IMR-90 (cell line): ENCODE measurements around the gene PLXNC1. TPM values are rescaled to one million over a fixed set of nuclear protein-coding genes. Genes with fewer than 3 reads are reported as not detected.

ENCODE experiments used
- ATAC-seq: fragments of 200-7000 bp; cut with Tn5 transposase; 2 replicates; pipeline ENCODE4 v1.9.1; 2020; ENCODE audit warnings: low read depth, mild to moderate bottlenecking, moderate library complexity
- BruUV-seq: library from RNA; stranded (reverse); fragments of 400-500 nt; replicated peaks from 2 replicates; lab custom pipeline; 2021; lab: Mats Ljungman, UMichigan
- CTCF ChIA-PET: fragments of 300-600 bp; formaldehyde crosslinking; extraction: SDS; loops from one replicate; lab custom pipeline; 2021; ENCODE audit warnings: antibody characterized with exemption; lab: Yijun Ruan, JAX
- POLR2A ChIA-PET: fragments of 300-600 bp; sonication (Branson Sonifier 250); formaldehyde crosslinking; loops from one replicate; lab custom pipeline; 2022; ENCODE audit warnings: antibody characterized with exemption; ENCODE audit not compliant: unreplicated experiment; lab: Charles Lee
- DNase-seq: peaks from one replicate; pipeline ENCODE4 v3.0.0; 2013
- H2AFZ ChIP-seq: replicated peaks from 2 replicates; pipeline ENCODE3; 2013; ENCODE audit warnings: low read length, mild to moderate bottlenecking; ENCODE audit not compliant: poor library complexity
- H2AK5ac ChIP-seq: 2 replicates; pipeline ENCODE4 v1.6.1; 2013; ENCODE audit warnings: low read depth, low read length, inconsistent platforms
- H2AK9ac ChIP-seq: replicated peaks from 2 replicates; pipeline ENCODE3; 2013; ENCODE audit warnings: mild to moderate bottlenecking, low read depth, low read length, moderate library complexity; ENCODE audit not compliant: poor library complexity
- H2BK120ac ChIP-seq: 2 replicates; pipeline ENCODE4 v1.6.1; 2013; ENCODE audit warnings: low read depth, low read length, inconsistent platforms
- H2BK15ac ChIP-seq: 3 replicates; pipeline ENCODE4 v1.6.1; 2013; ENCODE audit warnings: low read depth, low read length, inconsistent platforms
- H2BK20ac ChIP-seq: 2 replicates; pipeline ENCODE4 v1.6.1; 2013; ENCODE audit warnings: low read depth, mild to moderate bottlenecking, inconsistent platforms, low read length, moderate library complexity
- H2BK5ac ChIP-seq: 2 replicates; pipeline ENCODE4 v1.6.1; 2013; ENCODE audit warnings: mild to moderate bottlenecking, low read depth, low read length, inconsistent platforms; ENCODE audit not compliant: poor library complexity, severe bottlenecking
- H3K14ac ChIP-seq: replicated peaks from 2 replicates; pipeline ENCODE4 v1.6.1; 2013; ENCODE audit warnings: low read depth, low read length, inconsistent platforms
- H3K18ac ChIP-seq: 2 replicates; pipeline ENCODE4 v1.6.1; 2013; ENCODE audit warnings: low read depth, low read length, control low read depth
- H3K23ac ChIP-seq: 2 replicates; pipeline ENCODE4 v1.6.1; 2013; ENCODE audit warnings: low read depth, low read length, inconsistent platforms
- H3K27ac ChIP-seq: 2 replicates; pipeline ENCODE4 v1.5.1; 2013; ENCODE audit warnings: mild to moderate bottlenecking, control low read depth, low read length; ENCODE audit not compliant: insufficient read depth
- H3K27me3 ChIP-seq: 2 replicates; pipeline ENCODE4 v1.6.1; 2013; ENCODE audit warnings: low read length; ENCODE audit not compliant: control insufficient read depth, insufficient read depth
- H3K36me3 ChIP-seq: 2 replicates; pipeline ENCODE4 v1.6.1; 2013; ENCODE audit warnings: low read length, mixed read lengths; ENCODE audit not compliant: control insufficient read depth, insufficient read depth
- H3K4ac ChIP-seq: 2 replicates; pipeline ENCODE4 v1.6.1; 2013; ENCODE audit warnings: low read depth, low read length, inconsistent platforms
- H3K4me1 ChIP-seq: 2 replicates; pipeline ENCODE4 v1.6.1; 2013; ENCODE audit warnings: low read length, mixed read lengths; ENCODE audit not compliant: control insufficient read depth, insufficient read depth
- H3K4me2 ChIP-seq: 2 replicates; pipeline ENCODE4 v1.6.1; 2013; ENCODE audit warnings: low read depth, mild to moderate bottlenecking, control low read depth, low read length, moderate library complexity
- H3K4me3 ChIP-seq: 2 replicates; pipeline ENCODE4 v1.5.1; 2013; ENCODE audit warnings: low read depth, mild to moderate bottlenecking, control low read depth, low read length, moderate library complexity; ENCODE audit not compliant: insufficient read depth
- H3K56ac ChIP-seq: 2 replicates; pipeline ENCODE4 v1.6.1; 2013; ENCODE audit warnings: low read length, inconsistent platforms; ENCODE audit not compliant: insufficient read depth; ENCODE audit errors: extremely low read depth
- H3K79me1 ChIP-seq, 2 experiments: 2 replicates each; pipeline ENCODE4 v1.6.1; 2013; ENCODE audit warnings: low read length in 2 of 2, inconsistent platforms in 1 of 2, low read depth in 1 of 2
- H3K9ac ChIP-seq: 2 replicates; pipeline ENCODE4 v1.6.1; 2013; ENCODE audit warnings: low read depth, low read length, control low read depth
- H3K9me1 ChIP-seq: 2 replicates; pipeline ENCODE4 v1.6.1; 2013; ENCODE audit warnings: low read length, inconsistent platforms; ENCODE audit not compliant: insufficient read depth
- H3K9me3 ChIP-seq: 2 replicates; pipeline ENCODE4 v1.6.1; 2013; ENCODE audit warnings: low read length; ENCODE audit not compliant: control insufficient read depth, insufficient read depth
- H4K20me1 ChIP-seq: 2 replicates; pipeline ENCODE4 v1.6.1; 2013; ENCODE audit warnings: low read length, inconsistent platforms; ENCODE audit not compliant: insufficient read depth
- H4K5ac ChIP-seq: 2 replicates; pipeline ENCODE4 v1.6.1; 2013; ENCODE audit warnings: mild to moderate bottlenecking, low read depth, low read length, control low read depth
- H4K8ac ChIP-seq, 2 experiments: 2 replicates each; pipeline ENCODE4 v1.6.1; 2013; ENCODE audit warnings: low read depth in 2 of 2, low read length in 2 of 2, control low read depth in 1 of 2, inconsistent platforms in 1 of 2
- H4K91ac ChIP-seq: 2 replicates; pipeline ENCODE4 v1.6.1; 2013; ENCODE audit warnings: low read depth, low read length, inconsistent platforms; ENCODE audit not compliant: insufficient read depth
- BHLHE40 ChIP-seq: fragments of 150-350 bp; IDR thresholded peaks from 2 replicates; pipeline ENCODE4 v1.6.1; 2016; ENCODE audit warnings: mild to moderate bottlenecking, low read depth, low read length
- CEBPB ChIP-seq: IDR thresholded peaks from 2 replicates; pipeline ENCODE4 v1.6.1; 2012; ENCODE audit warnings: low read depth, low read length, improper control_type of control experiment
- CHD1 ChIP-seq: IDR thresholded peaks from 2 replicates; pipeline ENCODE4 v1.6.1; 2012; ENCODE audit warnings: low read depth, low read length, improper control_type of control experiment
- CTCF ChIP-seq: conservative IDR thresholded peaks from 2 replicates; pipeline ENCODE4 v1.5.1; 2012; ENCODE audit warnings: mild to moderate bottlenecking, low read depth, low read length, improper control_type of control experiment
- ELK1 ChIP-seq: fragments of 150-350 bp; IDR thresholded peaks from 2 replicates; pipeline ENCODE4 v1.6.1; 2016; ENCODE audit warnings: low read depth, mild to moderate bottlenecking, low read length, moderate library complexity, borderline replicate concordance
- FOS ChIP-seq: fragments of 150-350 bp; IDR thresholded peaks from 2 replicates; pipeline ENCODE4 v1.6.1; 2016; ENCODE audit warnings: low read depth, low read length
- MAZ ChIP-seq: IDR thresholded peaks from 2 replicates; pipeline ENCODE4 v1.6.1; 2012; ENCODE audit warnings: low read depth, mild to moderate bottlenecking, low read length, improper control_type of control experiment, moderate library complexity, borderline replicate concordance
- MXI1 ChIP-seq: IDR thresholded peaks from 2 replicates; pipeline ENCODE4 v1.6.1; 2012; ENCODE audit warnings: low read depth, mild to moderate bottlenecking, low read length, moderate library complexity, borderline replicate concordance
- NFE2L2 ChIP-seq: fragments of 150-350 bp; IDR thresholded peaks from 2 replicates; pipeline ENCODE4 v1.6.1; 2016; ENCODE audit warnings: low read depth, mild to moderate bottlenecking, low read length
- RAD21 ChIP-seq: IDR thresholded peaks from 2 replicates; pipeline ENCODE4 v1.6.1; 2012; ENCODE audit warnings: low read length, improper control_type of control experiment
- RCOR1 ChIP-seq: IDR thresholded peaks from 2 replicates; pipeline ENCODE4 v1.6.1; 2012; ENCODE audit warnings: mild to moderate bottlenecking, low read length, improper control_type of control experiment; ENCODE audit not compliant: insufficient replicate concordance
- RFX5 ChIP-seq: IDR thresholded peaks from 2 replicates; pipeline ENCODE4 v1.8.0; 2012; ENCODE audit warnings: low read depth, mild to moderate bottlenecking, low read length, moderate library complexity
- USF2 ChIP-seq: fragments of 150-350 bp; IDR thresholded peaks from 2 replicates; pipeline ENCODE4 v1.6.1; 2017; ENCODE audit warnings: mild to moderate bottlenecking, antibody characterized with exemption, low read length, low read depth
- WGBS, 2 experiments: methylation state at CpG; one replicate each; pipeline versions ENCODE4 v1.1.5 to v1.1.7; 2013; ENCODE audit warnings: missing lambda C conversion rate in 2 of 2; ENCODE audit not compliant: insufficient read length in 1 of 2; ENCODE audit errors: extremely low coverage in 2 of 2; 5-methylcytosine and 5-hydroxymethylcytosine counted together
- dilution Hi-C: fragments of 300-500 bp; cut with HindIII; formaldehyde crosslinking; loops from one replicate; pipeline ENCODE4 v1.14.3; 2018; ENCODE audit warnings: low sequenced_read_pairs; ENCODE audit not compliant: unreplicated experiment
- in situ Hi-C: fragments of 300-500 bp; cut with MboI; formaldehyde crosslinking; loops from 3 replicates; pipeline ENCODE4 v1.14.3; 2019; ENCODE audit warnings: low sequenced_read_pairs, inconsistent platforms, mixed read lengths
- intact Hi-C: fragments of 100-400 bp; cut with micrococcal nuclease; formaldehyde crosslinking; loops from 2 replicates; pipeline ENCODE4 v1.10.0; 2022
- polyA plus RNA-seq, 3 experiments: library from polyadenylated mRNA; depleted of rRNA; stranded (reverse); fragments of >200 nt; gene quantifications; 2 replicates each; pipeline ENCODE4 v1.2.3, GENCODE V29; 2012; ENCODE audit warnings: low replicate concordance in 1 of 3
- total RNA-seq: library from RNA; depleted of rRNA; stranded (reverse); fragments of >200 nt; gene quantifications from 2 replicates; pipeline ENCODE4 v1.2.3, GENCODE V29; 2012

Gene PLXNC1
- total and polyA plus RNA-seq, 2 of the 4 experiments (the other 2 are of a cell fraction), result 1.0 to 1.6 TPM

- H4K20me1 ChIP-seq, result peaks cover 3% of the 10 kb centered on the region; the same call in 1 of the 2 replicates
- no peak overlapping the region for H4K8ac ChIP-seq
- peaks cover 9% of the 10 kb centered on the region for H3K4me1 ChIP-seq
- ChIA-PET CTCF (interaction anchor here (1.1 kb wide), 1 partner anchor 19 kb away, joined by 3 read pairs; no protein-coding TSS in a partner anchor), POLR2A (no interaction called here)
- H3K27me3 ChIP-seq, result no peaks in the 10 kb centered on the region
- H4K5ac ChIP-seq, result no peak overlapping the region
- in situ Hi-C loops, result no loop called here
- H3K9me1 ChIP-seq, result peaks cover 6% of the 10 kb centered on the region
- H2AFZ ChIP-seq, result no peak overlapping the region
- H3K79me1 ChIP-seq, result no peaks in the 10 kb centered on the region
- H3K4me3 ChIP-seq, result no peak overlapping the region
- TF ChIP-seq CHD1 (no peak), MAZ (no peak), NFE2L2 (no peak), ELK1 (no peak), RCOR1 (no peak), MXI1 (no peak), RAD21 (no peak), CEBPB (no peak), RFX5 (no peak), BHLHE40 (no peak), USF2 (no peak), CTCF (no peak), FOS (no peak)
- no peak overlapping the region for H2BK120ac ChIP-seq
- no peak overlapping the region for H3K18ac ChIP-seq
- no peak overlapping the region for H3K27ac ChIP-seq
- no peak overlapping the region for H3K4ac ChIP-seq
- no CpG with 5 or more reads among the region's 2 CpGs for WGBS, 2 experiments
- DNase-seq, result no peak
- dilution Hi-C loops, result no loop called here
- no peak overlapping the region for H4K91ac ChIP-seq
- intact Hi-C loops, result no loop called here
- H3K14ac ChIP-seq, result no peak overlapping the region
- BruUV-seq, result no TSS peak
- H3K23ac ChIP-seq, result no peak overlapping the region
- no peak overlapping the region for H2BK15ac ChIP-seq
- H2AK9ac ChIP-seq, result no peak overlapping the region
- ATAC-seq, result no peak
- no peak overlapping the region for H2BK20ac ChIP-seq
- H3K56ac ChIP-seq, result no peak overlapping the region
- no peak overlapping the region for H3K4me2 ChIP-seq
- H3K36me3 ChIP-seq, result no peaks in the 10 kb centered on the region; the same call in 1 of the 2 replicates
- no peak overlapping the region for H2AK5ac ChIP-seq
- no peaks in the 10 kb centered on the region for H3K9me3 ChIP-seq
- no peak overlapping the region for H2BK5ac ChIP-seq
- no peak overlapping the region for H3K9ac ChIP-seq
Observed at GRCh38 chr12:94308612-94309011, 160.2 kb downstream of the PLXNC1 start.
